ENCODE data around the gene CNGA1.
A peak's percentile ranks its signal among the peaks of the same experiment; 100 is the strongest.
"Not testable (repeated sequence)": the region's sequence is repeated elsewhere in the genome, so short reads cannot be mapped to it uniquely, and the experiment has no call there.

The CNGA1 gene

DNA sequence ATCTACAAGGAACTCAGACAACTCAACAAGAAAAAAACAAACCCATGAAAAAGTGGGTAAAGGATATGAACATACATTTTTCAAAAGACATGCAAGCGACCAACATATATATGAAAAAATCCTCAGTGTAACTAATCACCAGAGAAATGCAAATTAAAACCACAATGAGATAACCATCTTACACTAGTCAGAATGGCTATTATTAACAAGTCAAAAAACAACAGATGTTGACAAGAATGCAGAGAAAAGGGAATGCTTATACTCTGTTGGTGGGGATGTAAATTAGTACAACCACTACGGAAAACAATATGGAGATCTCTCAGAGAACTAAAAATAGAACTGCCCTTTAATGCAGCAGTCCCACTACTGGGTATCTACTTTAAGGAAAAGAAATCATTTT is 12.2 kb upstream of the CNGA1 start:
- DNase-seq, result no peak

DNA sequence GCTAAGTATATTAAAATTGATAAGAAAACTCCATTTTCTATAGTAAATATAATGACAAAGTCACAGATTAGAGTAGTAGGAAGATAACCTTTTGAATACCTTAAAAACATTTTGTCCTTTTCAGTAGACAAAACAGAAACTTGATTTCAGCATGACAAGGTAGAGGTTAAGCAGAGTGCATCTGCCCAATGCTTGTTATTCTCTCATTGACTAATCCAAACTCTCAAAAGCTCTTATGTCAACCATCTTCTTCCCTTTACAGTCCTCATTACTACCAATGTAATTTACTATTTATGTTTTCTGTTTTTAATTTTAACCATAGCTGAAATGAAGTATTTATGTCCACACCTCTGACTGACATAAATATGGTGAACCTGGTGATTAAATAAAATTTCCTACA is 11.2 kb upstream of the CNGA1 start:
- DNase-seq, result no peak

DNA sequence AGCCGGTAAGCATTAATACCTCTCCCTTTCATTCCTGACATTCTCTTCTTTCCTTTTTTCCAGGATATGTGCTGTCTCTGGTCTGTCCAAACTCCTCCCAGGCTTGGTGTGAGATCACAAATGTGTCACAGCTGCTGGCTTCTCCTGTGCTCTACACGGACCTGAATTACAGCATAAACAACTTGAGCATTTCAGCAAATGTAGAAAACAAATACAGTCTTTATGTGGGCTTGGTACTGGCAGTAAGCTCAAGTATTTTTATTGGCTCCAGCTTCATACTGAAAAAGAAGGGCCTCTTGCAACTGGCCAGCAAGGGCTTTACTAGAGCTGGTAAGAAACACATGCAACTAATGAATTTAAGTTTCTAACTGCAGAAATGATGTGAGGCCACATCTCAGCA is 8.5 kb upstream of the CNGA1 start:
- peak; percentile 36 for DNase-seq

DNA sequence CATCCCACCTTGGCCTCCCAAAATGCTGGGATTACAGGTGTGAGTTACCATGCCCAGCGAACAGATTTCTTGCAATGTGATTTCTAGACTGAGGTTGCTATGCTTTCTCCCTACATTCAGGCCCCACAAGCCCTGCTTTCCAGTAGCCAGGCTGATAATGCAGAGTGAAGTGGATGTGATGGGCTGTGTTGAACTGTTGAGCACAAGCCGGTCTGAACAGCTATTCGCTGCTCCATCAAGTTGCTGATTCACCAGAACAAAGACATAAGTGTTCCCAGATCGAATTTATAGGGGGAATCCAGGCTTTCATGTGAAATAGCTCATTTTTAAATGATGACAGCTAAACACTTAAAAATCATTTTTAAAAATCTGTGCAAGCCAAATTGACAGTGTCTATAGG is 8.0 kb upstream of the CNGA1 start:
- DNase-seq, result no peak

GRCh38 chr4:48022192-48022799 is 5.8 kb upstream of the CNGA1 start:
- no peak for DNase-seq

DNA sequence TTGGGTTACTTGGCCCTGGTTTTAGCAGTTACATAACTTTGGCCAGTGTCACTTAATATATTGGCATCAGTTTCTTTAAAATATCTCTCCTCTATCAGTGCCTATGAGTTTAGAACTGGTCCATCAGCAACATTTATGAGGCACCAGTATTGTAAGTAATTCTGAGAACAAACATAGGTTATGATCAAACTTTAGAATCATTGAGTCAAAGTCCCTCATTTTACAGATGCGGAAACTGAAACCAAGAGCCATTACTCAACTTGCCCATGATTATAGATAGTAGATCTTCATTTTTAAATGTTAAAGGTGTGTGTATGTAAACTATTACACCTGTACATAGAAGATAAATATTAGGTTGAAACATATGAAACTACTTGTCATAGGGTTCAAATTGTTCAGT is 4.6 kb upstream of the CNGA1 start:
- no peak for DNase-seq

- no peak for DNase-seq
Measured at GRCh38 chr4:48018112-48018511, 1.6 kb upstream of the CNGA1 start.

DNA sequence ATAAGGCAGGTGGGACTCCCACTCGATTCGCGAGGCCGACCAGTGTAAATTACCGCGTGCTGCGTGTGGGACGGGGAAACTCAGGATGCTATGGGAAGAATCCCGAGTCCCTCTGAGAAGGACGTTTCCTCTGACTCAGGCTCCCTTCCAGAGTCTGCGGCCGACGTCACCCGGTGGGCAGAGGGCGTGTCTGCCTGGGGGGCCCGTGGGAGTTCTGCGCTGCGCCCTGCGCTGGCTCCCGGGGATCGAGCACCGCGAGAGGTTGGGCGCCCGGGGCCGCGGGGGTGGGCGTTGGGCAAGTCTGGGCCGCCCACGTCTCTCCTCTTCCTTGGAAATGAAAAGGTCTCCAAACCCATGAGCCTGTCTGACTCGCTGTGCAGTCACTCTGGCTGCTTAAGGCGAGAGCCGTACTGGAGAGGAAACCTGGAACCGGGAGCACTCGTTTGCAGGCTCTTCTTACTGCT is 659 bp upstream of the CNGA1 start:
- DNase-seq, result peak; percentile 87

- DNase-seq, result no peak
Measured at GRCh38 chr4:48015678-48016077, 803 bp downstream of the CNGA1 start.

DNA sequence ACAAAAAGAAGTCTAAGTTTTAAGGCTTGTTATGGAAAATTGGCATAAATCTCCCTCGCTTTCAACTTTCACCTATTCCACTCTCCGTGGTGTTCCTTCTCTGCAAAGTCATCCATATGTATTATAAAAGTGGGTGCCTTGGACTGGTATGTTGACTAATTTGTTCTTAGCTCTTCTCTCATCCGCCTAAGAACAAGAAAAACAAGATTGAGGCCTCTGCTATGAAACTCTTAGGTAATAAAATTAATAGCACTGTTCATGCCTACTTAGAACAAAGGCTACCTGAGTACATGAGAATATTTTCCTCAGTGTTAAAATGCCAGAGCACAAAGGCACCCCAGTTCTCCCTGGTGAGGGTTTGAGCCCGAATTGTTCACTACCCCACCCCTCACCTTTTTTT is 1.3 kb downstream of the CNGA1 start:
- no peak for DNase-seq

- DNase-seq, result no peak
Measured at GRCh38 chr4:48012824-48013223, 3.7 kb downstream of the CNGA1 start.

DNA sequence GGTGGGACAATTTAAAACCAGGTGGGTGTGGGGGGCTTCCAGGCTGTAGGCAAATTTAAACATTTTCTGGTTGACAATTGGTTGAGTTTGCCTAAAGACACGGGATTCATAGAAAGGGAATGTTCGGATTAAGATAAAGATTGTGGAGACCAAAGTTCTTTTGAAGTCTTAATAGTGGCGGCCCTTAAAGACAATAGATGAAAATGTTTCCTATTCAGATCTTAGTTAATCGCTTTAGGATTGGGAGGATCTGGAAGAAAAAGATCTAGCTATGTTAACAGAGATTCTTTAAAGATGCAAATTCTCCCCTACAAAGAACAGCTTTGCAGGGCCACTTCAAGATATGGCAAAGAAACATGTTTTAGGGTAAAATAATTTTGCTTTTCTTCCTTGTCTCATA is 4.8 kb downstream of the CNGA1 start:
- DNase-seq, result no peak

GRCh38 chr4:48010906-48011305 is 5.6 kb downstream of the CNGA1 start:
- DNase-seq, result not testable (repeated sequence)

- DNase-seq, result peak; percentile 12
Measured at GRCh38 chr4:48008021-48008596, 8.4 kb downstream of the CNGA1 start.

DNA sequence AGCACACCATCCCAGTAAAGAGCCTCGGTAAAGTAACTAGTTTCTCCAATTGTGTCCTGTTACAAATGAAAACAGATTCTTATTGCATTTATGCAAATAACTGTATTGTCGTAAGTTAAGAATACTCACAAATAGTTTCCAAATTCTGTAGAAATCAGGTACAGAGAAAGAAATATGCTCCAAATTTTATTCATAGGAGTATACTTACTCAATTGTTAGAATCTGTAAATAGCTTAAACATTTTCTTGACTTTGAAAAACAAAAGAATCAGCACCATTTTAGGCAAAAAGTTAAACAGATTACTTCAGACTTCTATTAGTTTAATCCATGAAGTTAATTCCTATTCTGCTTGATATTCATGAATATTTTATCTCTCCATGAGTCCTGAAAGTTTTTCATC is 10.7 kb downstream of the CNGA1 start:
- no peak for DNase-seq

DNA sequence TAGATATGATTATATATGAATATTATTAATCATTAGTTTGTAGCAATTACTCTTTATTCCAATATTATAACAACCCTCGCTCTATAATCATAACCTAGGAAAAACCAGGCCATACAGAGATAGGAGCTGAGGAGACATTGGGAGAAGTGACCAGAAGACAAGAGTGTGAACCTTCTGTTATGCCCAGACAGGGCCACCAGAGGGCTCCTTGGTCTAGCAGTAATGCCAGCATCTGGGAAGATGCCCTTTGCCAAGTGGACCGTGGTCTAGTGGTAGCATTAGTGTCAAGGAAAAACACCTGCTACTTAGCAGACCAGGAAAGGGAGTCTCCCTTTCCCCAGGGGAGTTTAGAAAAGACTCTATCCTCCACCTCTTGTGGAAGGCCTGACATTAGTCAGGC is 12.9 kb downstream of the CNGA1 start:
- peak; percentile 13 for DNase-seq

DNA sequence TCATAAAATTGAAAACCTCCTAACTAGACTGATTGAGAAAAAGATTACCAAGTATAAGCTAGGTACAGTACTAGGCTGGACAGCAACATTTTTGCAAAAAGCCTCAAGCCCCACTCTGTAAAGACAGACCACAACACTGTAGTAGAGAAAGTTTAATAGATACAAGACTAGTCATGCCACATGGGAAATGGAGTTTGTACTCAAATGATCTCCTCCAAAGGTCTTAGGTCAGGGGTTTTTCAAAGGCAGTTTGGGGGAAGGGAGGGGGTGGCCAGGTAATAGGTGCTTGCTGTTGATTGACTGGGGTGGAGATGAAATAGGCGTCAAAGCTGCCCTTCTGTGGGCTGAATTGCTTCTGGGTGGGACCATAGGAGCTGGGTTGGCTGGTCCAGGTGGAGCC is 14.2 kb downstream of the CNGA1 start:
- no peak for DNase-seq

DNA sequence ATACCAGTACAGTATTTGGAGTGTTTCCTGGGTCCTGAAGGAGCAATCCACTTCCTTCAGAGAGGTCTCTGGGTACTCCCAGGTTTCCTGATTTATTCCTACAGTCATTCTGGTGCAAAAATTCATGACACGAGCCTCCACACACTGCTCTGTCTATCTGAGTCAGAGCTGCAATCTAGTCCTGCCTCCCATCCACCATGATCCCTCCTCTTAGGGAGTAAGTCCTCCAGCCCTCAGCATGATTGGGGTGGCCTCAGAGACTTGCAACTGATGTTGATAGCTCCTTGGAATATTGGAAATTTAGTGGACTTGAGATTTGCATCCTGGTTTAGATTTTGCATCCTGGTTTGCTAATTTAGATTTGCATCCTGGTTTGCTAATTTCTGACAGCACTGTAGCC is 20.5 kb downstream of the CNGA1 start:
- no peak for DNase-seq

- not testable (repeated sequence) for DNase-seq
Measured at GRCh38 chr4:47992475-47992874, 24.0 kb downstream of the CNGA1 start.

DNA sequence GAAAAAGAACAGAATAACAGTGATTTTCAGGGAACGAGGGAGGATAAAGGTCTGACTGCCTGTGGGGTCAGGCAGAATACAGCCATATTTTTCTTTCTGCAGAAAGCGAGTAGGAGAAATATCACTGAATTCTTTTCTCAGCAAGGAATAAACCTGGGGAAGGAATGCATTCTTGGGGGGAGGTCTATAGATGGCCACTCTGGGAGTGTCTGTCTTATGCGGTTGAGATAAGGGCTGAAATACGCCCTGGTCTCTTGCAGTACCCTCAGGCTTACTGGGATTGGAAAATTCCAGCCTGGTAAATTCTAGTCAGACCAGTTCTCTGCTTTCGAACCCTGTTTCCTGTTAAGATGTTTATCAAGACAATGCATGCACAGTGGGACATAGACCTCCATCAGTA is 26.3 kb downstream of the CNGA1 start:
- no peak for DNase-seq

DNA sequence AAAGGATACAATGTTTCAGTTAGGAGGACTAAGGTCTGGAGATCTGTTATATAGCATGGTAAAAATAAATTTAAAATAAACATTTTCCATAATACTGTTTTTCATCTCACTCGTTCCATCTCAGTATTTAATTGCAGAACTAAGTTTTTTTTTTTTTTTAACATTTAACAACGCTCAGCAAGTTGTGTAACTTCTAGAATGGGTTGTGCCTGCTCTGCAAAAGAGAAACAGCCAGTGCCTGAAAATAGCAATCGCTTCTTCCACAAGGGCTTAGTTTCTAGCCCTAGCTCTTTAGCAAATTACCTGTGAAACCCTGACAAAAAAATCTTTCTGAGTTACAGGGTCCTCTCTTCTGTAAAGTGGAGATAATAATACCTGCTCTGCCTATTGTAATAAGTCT is 41.9 kb downstream of the CNGA1 start:
- DNase-seq, result no peak

DNA sequence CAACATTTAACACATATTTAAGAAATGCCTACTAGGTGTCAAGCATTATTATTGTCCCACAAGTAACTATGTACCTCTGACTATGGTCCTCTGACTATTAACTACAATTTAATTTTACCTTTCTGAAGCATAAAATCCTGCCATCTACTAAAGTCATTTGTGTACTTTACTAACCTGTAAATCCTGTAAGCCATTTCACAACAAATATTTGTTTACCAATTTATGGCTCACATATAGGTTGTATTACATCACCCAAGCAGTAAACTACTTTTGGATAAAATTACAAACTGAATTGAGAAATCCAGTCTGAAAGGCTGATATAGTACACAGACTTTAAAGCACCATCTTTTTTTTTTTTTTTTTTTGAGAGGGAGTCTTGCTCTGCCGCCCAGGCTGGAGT is 43.8 kb downstream of the CNGA1 start:
- DNase-seq, result no peak

DNA sequence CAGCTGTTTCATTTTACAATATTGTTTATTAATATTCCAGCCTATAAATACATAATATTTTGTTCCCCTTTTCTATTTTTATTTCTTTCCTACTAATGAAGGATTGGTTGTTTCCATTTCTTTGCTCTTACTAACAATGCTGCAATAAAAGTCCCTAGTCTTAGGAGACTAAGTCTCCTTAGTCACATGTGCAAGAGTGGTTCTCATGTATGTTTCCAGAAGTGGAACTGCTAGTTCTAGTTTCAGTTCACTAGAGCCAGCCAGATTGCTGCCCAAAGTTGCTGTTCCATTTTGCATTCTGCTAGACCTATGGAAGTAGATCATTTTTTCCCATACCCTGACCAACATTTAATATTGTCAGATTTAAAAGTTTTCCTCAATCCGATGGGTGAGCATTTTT is 44.3 kb downstream of the CNGA1 start:
- DNase-seq, result no peak

DNA sequence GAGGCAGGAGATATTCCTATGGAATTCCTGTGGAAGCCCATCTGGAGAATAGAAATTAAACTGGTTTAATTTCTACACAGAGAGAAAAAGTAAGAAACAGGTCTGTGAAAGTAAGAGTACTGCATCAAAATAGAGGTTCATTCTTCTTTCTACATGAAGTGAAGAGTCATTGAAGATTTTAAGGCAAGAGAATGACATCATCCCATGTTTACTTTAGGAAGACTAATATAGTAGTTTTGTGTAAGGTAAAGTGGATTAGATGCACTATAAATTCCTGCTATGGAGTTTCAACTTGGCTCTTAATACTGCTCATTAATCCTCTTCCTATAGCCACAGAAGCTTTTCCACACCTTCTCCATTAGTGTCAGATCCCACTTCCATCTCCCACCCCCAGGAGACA is 47.6 kb downstream of the CNGA1 start:
- no peak for DNase-seq

DNA sequence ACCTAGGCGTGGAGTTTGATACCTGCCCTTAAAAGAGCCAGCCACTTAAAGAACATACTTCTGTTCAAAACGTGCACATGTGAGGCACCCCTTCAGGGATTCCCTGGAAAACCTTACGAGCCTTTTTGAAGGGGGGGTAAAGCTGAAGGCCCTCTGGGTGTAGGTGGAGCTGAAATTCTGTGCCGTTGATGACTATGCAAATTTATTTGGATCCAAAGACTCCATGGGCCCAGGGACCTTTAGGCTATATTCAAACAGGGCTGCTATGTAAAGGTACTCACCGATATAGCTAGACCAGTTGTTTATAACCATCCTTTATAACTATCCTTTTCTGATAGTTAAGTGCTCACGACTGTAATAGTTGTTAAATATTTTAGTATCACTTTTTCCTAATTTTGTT is 61.8 kb downstream of the CNGA1 start:
- no peak for DNase-seq

Measured in NCI-H226 (cell line).